HG02623 (cell line): ENCODE measurements around the gene CHAT.
"Not testable (repeated sequence)": the region's sequence is repeated elsewhere in the genome, so short reads cannot be mapped to it uniquely, and the experiment has no call there.

Experiments
- ATAC-seq: cut with Tn5 transposase; IDR thresholded peaks from one replicate; pipeline ENCODE4 v1.9.1; 2021; ENCODE audit warnings: moderate library complexity; ENCODE audit not compliant: unreplicated experiment

CHAT gene

DNA sequence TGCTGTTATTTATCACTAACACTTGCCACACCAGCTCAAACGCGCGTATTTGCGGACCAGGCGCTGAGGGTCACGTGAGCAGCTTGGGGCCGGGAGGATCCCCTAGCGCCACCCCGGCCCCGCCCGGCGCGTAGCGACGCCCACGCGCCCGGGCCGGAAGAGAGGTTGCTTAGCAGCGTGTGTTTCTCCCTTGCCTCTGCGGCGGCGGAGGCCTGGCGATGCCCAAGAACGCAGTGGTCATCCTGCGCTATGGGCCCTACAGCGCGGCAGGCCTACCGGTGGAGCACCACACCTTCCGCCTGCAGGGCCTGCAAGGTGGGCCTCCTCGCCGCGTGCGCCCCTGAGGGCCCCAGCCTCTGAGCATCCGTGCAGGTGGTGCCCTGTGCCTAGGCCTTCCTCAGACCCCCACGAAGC, 65.7 kb downstream of the CHAT start, which contains the start of gene C10orf53:
Gene C10orf53 (plus strand): TSS at position 172 of the 414 bp plus-strand sequence. CDS start 47 bp downstream, at position 219.
- ATAC-seq: no peak

- ATAC-seq: not testable (repeated sequence)
Observed at GRCh38 chr10:49682449-49682848, 68.6 kb downstream of the CHAT start.

DNA sequence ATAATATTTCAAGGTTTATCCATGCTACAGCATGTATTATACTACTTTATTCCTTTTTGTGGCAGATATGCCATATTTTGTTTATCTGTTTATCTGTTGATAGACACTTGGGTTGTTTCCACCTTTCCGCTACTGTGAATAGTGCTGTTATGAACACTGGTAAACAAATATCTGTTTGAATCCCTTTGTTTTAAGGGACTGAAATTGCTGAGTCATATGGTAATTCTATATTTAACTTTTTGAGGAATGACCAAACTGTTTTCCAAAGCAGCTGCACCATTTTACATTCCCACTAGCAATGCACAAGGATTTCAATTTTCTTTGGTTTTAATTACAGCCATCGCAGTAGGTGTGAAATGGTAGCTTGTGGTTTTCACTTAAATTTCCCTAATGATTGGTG, 69.0 kb downstream of the CHAT start:
- ATAC-seq: no peak

DNA sequence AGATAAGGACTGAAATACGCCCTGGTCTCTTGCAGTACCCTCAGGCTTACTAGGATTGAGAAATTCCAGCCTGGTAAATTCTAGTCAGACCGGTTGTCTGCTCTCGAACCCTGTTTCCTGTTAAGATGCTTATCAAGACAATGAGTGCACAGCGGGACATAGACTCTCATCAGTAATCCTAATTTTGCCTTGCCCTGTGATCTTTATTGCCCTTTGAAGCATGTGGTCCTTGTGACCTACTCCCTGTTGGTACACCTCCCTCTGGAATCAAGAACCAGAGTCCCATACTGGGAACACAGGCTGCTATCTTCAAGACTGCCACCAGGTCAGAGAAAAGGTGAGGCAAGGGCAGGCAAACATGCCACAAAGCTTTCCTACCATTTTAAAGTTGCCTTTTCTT, 72.8 kb downstream of the CHAT start:
- no peak for ATAC-seq

GRCh38 chr10:49688261-49688846, 74.5 kb downstream of the CHAT start:
- ATAC-seq: no peak

DNA sequence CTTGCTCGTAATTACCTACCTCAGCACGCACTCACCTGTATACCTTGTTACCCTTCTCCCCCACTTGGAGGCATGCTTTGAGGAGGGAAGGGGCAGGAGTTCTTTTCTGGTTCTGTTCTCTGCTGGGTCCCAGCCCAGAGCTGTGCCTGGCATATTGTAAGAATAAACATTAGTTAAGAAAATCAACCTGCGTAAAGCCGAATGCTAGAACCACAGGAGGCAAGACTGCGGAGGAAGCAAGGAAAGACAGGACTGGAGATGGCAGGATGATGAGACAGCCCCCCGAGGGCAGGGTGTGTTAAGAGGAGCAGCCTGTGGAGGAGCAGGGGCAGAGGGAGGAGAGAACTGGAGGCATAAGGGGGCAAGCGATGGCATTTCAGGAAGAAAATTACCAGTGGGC, 75.1 kb downstream of the CHAT start:
- ATAC-seq: no peak

GRCh38 chr10:49689882-49690510, 76.2 kb downstream of the CHAT start:
- no peak for ATAC-seq

GRCh38 chr10:49690698-49691356, 77.0 kb downstream of the CHAT start:
- ATAC-seq: no peak

GRCh38 chr10:49691588-49691987, 77.8 kb downstream of the CHAT start:
- no peak for ATAC-seq

GRCh38 chr10:49694466-49694865, 80.6 kb downstream of the CHAT start:
- ATAC-seq: no peak

- no peak for ATAC-seq
Observed at GRCh38 chr10:49696311-49696710, 82.5 kb downstream of the CHAT start.

- no peak for ATAC-seq
Observed at GRCh38 chr10:49698679-49699078, 84.8 kb downstream of the CHAT start.

- ATAC-seq: no peak
Observed at GRCh38 chr10:49700211-49700610, 86.4 kb downstream of the CHAT start.

DNA sequence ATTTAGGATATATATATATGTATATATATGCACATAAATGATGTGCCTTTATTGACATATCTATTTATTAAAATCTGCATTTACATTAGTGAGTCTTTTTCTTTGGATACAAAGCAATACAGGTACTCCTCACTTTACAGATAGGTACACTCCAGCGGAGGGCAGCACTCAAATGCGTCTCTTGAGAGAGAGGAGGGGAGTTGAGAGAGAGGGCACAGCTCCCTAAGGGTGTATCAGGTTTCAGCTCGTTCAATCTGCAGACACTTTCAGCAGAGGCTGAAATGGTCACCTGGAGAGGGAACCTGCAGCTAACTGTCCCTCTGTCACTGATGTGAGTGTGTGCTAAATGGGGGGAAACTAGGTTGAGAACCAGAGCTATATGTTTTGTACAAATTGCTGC, 87.2 kb downstream of the CHAT start:
- no peak for ATAC-seq

GRCh38 chr10:49707585-49707984, 93.7 kb downstream of the CHAT start:
- no peak for ATAC-seq

DNA sequence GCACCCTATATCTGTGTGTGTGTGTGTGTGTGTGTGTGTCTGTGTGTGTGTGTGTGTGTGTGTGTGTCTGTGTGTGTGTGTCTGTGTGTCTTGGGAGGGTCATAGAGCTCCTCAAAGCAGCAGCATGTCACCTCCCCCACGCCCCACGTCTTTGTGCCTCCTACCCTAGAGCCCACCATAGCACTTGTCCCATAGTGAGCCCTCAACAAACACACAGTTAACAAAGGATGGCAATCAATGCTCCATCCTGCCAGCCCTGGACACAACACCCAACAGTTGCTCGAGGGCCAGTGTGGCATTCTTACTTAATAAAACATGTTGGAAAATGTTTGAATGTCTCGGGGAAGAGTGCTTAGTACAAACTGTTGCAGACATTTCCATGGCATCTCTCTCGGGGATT, 96.1 kb downstream of the CHAT start:
- ATAC-seq: no peak

DNA sequence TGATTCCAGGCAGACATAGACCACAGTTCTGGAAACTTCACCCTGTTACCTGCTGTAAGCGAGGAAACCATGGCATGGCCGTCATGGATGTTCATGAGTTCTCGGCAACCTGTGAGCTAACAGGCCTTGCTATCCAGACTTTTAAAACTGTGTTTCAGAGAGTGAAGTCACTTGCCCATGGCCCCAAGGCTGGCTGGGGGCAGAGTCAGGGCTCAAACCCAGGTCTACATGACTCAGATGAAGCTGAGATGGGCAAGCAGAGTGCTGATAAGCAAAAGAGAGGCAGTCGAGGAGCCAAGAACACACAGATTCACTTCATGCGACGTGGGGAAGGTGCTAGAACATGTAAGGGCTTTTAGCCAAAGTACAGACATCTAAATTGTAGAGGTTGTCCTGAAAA, 97.1 kb downstream of the CHAT start:
- ATAC-seq: no peak

DNA sequence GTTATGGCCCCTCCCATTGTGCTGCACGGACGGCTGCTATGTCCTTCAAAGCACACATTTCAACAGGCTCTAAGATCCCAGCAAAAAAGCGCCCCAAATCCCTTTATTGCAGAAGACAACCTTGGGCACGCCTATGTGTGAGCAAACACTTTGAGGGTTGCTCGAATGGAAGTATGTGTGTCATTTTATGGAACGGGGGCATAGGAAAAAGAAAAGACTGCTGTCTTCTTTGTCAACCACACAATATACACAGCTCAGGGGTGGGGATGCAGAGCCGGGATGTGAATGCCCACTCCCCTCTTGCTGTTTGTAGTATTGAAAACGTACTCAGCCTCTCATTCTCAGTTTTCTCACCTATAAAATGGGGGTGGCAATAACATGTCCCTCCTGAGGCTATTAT, 97.6 kb downstream of the CHAT start:
- ATAC-seq: no peak

GRCh38 chr10:49713266-49713665, 99.4 kb downstream of the CHAT start:
- ATAC-seq: no peak
